Vagina (tissue), 2 donors: Measurements from ENCODE around the gene VPS8. TPM values are rescaled to one million over a fixed set of nuclear protein-coding genes. Genes with fewer than 3 reads are reported as not detected.

Experiments
- DNase-seq, 2 donors: peaks; one replicate each; pipeline ENCODE4 v3.0.0-alpha.2; 2017; ENCODE audit errors: extremely low spot score in 2 of 2
- H3K27ac ChIP-seq: fragments of 200-600 bp; sonication (generic); one replicate; pipeline ENCODE4 v1.5.1; 2019
- H3K27me3 ChIP-seq: fragments of 200-600 bp; sonication (generic); one replicate; pipeline ENCODE4 v1.5.1; 2019
- H3K36me3 ChIP-seq, 2 donors: fragments of 200-600 bp; sonication (generic); one replicate each; pipeline ENCODE4 v1.5.1; 2017 to 2019
- H3K4me1 ChIP-seq: fragments of 200-600 bp; sonication (generic); one replicate; pipeline ENCODE4 v1.5.1; 2019
- H3K4me3 ChIP-seq, 2 donors: fragments of 200-600 bp; sonication (generic); 1 replicate in 1 of 2; 2 replicates in 1 of 2; pipeline ENCODE4 v1.5.1; 2016 to 2019
- H3K9me3 ChIP-seq: fragments of 200-600 bp; sonication (generic); one replicate; pipeline ENCODE4 v1.5.1; 2019
- POLR2A ChIP-seq, 2 donors: fragments of 450-650 bp; IDR thresholded peaks; one replicate each; pipeline ENCODE4 v1.6.1; 2017; ENCODE audit warnings: antibody characterized with exemption in 2 of 2, mild to moderate bottlenecking in 2 of 2, moderate library complexity in 2 of 2
- POLR2AphosphoS5 ChIP-seq, 2 donors: sonication (generic); formaldehyde crosslinking; IDR thresholded peaks; one replicate each; pipeline ENCODE4 v1.9.0; 2017; ENCODE audit warnings: antibody characterized with exemption in 2 of 2, mild to moderate bottlenecking in 2 of 2, low read depth in 1 of 2; ENCODE audit not compliant: insufficient read depth in 1 of 2
- intact Hi-C: fragments of 100-400 bp; cut with DNase I; formaldehyde crosslinking; loops from one replicate; pipeline ENCODE4 v1.15.1; 2023
- total RNA-seq: library from RNA; depleted of rRNA; stranded (reverse); fragments of >200 nt; gene quantifications from one replicate; pipeline ENCODE4 v1.2.3, GENCODE V29; 2016
- TF ChIP-seq, protein P1 (sequence below), 3 experiments: fragments of 450-650 bp in 2 of 3; fragments of 200-600 bp in 1 of 3; sonication (generic) in 1 of 3; IDR thresholded peaks; one replicate each; pipeline ENCODE4 v1.5.1; 2017 to 2019; ENCODE audit warnings: antibody characterized with exemption in 3 of 3, mild to moderate bottlenecking in 2 of 3, moderate library complexity in 2 of 3

Gene VPS8
- total RNA-seq, 1 donor from 2014 or later, result 52.3 TPM

DNA sequence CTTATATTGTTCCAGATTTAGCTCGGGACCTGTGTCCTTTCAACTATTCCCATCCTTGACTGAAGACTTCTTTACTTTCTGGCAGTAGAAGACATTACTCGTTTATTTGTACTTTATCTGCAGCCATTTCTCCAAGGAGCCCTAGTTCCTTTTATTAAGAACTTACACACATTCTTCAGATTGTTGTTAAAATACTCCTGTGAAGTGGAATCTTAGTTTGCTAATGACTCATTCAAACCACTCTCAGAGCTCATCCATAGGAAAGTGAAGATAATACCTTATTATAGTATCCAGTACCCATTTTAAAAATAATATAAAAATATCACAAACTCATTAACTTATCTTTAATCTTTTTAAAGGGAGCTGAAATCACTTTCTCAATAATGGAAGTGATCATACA is 277.4 kb downstream of the VPS8 start:
- Histone ChIP-seq H3K9me3 (no peaks in the 10 kb centered on the region), H3K4me3 (no peak overlapping the region), H3K4me1 (no peaks in the 10 kb centered on the region), H3K27ac (no peak overlapping the region), H3K27me3 (no peaks in the 10 kb centered on the region), H3K36me3 (no peaks in the 10 kb centered on the region)
- TF ChIP-seq POLR2AphosphoS5 (IDR thresholded peaks at IDR 0.05; ENCODE audit: insufficient read depth in 1 of 2, low read depth in 1 of 2) (no peak), POLR2A (IDR thresholded peaks at IDR 0.05) (no peak)
- TF ChIP-seq, protein P1, sequence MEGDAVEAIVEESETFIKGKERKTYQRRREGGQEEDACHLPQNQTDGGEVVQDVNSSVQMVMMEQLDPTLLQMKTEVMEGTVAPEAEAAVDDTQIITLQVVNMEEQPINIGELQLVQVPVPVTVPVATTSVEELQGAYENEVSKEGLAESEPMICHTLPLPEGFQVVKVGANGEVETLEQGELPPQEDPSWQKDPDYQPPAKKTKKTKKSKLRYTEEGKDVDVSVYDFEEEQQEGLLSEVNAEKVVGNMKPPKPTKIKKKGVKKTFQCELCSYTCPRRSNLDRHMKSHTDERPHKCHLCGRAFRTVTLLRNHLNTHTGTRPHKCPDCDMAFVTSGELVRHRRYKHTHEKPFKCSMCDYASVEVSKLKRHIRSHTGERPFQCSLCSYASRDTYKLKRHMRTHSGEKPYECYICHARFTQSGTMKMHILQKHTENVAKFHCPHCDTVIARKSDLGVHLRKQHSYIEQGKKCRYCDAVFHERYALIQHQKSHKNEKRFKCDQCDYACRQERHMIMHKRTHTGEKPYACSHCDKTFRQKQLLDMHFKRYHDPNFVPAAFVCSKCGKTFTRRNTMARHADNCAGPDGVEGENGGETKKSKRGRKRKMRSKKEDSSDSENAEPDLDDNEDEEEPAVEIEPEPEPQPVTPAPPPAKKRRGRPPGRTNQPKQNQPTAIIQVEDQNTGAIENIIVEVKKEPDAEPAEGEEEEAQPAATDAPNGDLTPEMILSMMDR (IDR thresholded peaks at IDR 0.05), result no peak
- intact Hi-C loops, result no loop called here
- no peak for DNase-seq

DNA sequence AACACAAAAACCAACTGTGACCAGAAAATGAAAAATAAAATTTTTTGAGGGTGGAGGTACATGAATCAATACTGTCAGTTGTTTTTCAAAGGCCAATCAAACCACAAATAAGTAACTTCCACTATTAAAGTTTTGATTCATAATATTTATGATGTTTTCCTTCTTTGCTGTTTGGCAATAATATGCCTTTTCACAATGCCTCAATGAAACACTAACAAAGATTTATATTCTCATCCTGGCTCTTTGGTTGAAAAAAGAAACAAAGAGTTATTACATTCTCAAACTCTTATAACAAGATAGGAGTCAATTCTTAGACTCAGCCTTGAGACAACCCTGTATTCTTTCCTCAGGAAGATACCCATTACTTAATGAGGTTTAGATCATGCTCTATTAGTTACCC is 277.8 kb downstream of the VPS8 start:
- TF ChIP-seq POLR2AphosphoS5 (IDR thresholded peaks at IDR 0.05; ENCODE audit: insufficient read depth in 1 of 2, low read depth in 1 of 2), result no peak
- TF ChIP-seq, protein P1 (IDR thresholded peaks at IDR 0.05), result no peak
- TF ChIP-seq POLR2A (IDR thresholded peaks at IDR 0.05), result no peak
- Histone ChIP-seq H3K36me3 (no peaks in the 10 kb centered on the region), H3K9me3 (no peaks in the 10 kb centered on the region), H3K4me3 (no peak overlapping the region), H3K4me1 (no peaks in the 10 kb centered on the region), H3K27me3 (no peaks in the 10 kb centered on the region), H3K27ac (no peak overlapping the region)
- intact Hi-C loops, result no loop called here
- DNase-seq, result no peak

DNA sequence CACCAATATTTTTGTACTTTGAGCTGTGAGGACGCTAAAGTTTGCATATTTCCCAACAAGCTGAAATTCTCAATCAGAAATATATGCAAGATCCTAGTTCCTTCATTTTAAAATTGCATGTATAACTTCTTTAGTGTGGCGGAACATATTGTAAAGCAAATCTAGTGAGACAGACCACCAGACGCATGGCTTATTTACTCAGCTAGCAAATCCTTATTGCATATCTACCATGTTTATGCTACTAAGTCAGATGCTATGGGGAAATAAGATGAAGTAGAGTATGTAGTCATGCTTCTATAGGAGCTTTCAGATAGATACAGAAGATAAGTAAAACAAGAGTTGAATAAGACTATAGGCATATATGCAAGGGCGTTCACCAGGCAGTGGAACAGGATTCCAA is 278.8 kb downstream of the VPS8 start:
- TF ChIP-seq, protein P1 (IDR thresholded peaks at IDR 0.05), result no peak
- no peak for TF ChIP-seq POLR2A (IDR thresholded peaks at IDR 0.05)
- Histone ChIP-seq H3K36me3 (no peaks in the 10 kb centered on the region), H3K27me3 (no peaks in the 10 kb centered on the region), H3K4me3 (no peak overlapping the region), H3K4me1 (no peaks in the 10 kb centered on the region), H3K9me3 (no peaks in the 10 kb centered on the region), H3K27ac (no peak overlapping the region)
- intact Hi-C loops, result no loop called here
- DNase-seq, result no peak

DNA sequence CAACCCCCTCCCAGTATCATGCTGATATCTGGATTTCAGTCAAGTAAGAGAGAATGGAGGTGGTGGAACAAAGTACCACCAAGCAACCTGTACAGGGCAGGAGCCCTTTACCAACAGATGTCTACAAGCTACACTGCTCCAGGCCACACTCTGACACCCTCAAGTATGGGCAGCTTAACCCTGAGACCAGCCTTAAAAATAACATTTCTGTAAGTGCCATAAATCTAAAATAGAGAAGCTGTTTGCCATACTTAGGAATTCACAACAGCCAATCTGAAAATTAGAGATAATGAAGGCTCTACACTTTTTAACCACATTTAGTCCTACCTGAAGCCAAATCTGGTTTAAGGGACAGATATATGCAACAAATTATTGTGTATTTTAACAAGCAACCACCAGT is 281.1 kb downstream of the VPS8 start:
- no peak for DNase-seq
- Histone ChIP-seq H3K9me3 (no peaks in the 10 kb centered on the region), H3K4me3 (no peak overlapping the region), H3K27ac (no peak overlapping the region), H3K4me1 (no peaks in the 10 kb centered on the region), H3K27me3 (no peaks in the 10 kb centered on the region), H3K36me3 (no peaks in the 10 kb centered on the region)
- TF ChIP-seq, protein P1 (IDR thresholded peaks at IDR 0.05), result no peak
- no peak for TF ChIP-seq POLR2A (IDR thresholded peaks at IDR 0.05)
- no peak for TF ChIP-seq POLR2AphosphoS5 (IDR thresholded peaks at IDR 0.05; ENCODE audit: insufficient read depth in 1 of 2, low read depth in 1 of 2)
- intact Hi-C loops, result no loop called here

DNA sequence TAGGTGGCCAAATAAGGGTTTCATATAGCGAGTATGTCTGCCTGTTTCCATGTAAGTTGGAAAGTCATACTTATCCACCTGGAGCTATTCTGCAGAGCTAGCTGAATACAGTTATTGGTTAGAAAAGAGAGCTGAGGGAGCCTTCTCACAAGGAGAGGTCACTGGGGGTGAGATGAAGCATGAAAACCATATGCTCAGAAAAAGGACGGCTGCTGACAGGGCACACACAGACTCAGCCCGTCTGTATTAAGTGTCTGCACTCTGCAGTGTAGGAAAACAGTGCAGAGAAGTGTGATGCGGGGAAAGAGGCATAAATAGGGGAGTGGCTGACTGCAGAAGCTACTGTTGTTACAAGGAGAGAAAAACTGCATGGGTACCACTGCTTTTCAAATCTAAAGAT is 282.7 kb downstream of the VPS8 start:
- Histone ChIP-seq H3K9me3 (no peaks in the 10 kb centered on the region), H3K36me3 (no peaks in the 10 kb centered on the region), H3K4me1 (no peaks in the 10 kb centered on the region), H3K27me3 (no peaks in the 10 kb centered on the region), H3K27ac (no peak overlapping the region), H3K4me3 (no peak overlapping the region)
- intact Hi-C loops, result no loop called here
- DNase-seq, result no peak
- TF ChIP-seq, protein P1 (IDR thresholded peaks at IDR 0.05), result no peak
- TF ChIP-seq POLR2AphosphoS5 (IDR thresholded peaks at IDR 0.05; ENCODE audit: insufficient read depth in 1 of 2, low read depth in 1 of 2) (no peak), POLR2A (IDR thresholded peaks at IDR 0.05) (no peak)

Other genes starting within 250 kb of the VPS8 start
- gene MAGEF1, start 100.1 kb upstream of the VPS8 start, total RNA-seq, result 25.5 TPM